NOMO-1 (cell line): Measurements from ENCODE around the gene CELSR1.
"Not testable (repeated sequence)": the region's sequence is repeated elsewhere in the genome, so short reads cannot be mapped to it uniquely, and the experiment has no call there.

Experiments
- DNase-seq, 2 experiments: peaks; one replicate each; lab custom pipeline; 2025; ENCODE audit not compliant: unreplicated experiment in 2 of 2; lab: John Stamatoyannopoulos, UW

CELSR1 gene

DNA sequence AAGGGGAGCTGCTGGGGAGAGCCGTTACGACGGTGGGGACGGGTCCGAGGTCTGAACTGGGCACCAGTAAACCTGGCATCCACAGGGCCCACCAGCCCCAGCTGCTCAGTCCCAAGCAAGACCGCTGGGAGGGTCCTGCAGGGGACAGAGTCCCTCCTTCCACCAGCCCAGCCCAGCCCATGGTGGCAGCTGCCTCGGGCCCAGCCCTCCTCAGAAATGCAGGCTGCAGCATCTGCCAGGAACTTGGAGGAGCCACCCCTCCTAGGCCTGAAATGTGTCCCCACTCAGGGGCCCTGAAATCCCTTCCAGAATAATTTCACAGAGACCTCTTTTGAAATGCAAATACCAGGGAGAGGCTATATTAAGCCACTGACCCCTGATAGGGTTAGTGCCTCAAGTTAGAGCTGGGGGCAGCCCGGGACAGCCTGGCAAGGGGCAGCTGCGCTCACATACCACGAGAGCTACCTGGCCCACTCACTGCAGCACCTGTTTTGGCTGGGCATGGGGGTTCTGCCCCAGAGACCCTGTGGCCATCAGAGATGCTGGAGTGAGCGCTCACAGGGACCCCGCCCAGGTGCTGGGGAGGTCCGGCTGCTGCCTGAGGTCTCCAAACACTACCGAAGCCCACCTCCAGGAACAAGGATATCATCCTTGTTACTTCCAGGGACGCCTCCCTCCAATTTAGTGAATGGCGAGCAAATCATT is 53.1 kb downstream of the CELSR1 start:
- DNase-seq, result no peak

DNA sequence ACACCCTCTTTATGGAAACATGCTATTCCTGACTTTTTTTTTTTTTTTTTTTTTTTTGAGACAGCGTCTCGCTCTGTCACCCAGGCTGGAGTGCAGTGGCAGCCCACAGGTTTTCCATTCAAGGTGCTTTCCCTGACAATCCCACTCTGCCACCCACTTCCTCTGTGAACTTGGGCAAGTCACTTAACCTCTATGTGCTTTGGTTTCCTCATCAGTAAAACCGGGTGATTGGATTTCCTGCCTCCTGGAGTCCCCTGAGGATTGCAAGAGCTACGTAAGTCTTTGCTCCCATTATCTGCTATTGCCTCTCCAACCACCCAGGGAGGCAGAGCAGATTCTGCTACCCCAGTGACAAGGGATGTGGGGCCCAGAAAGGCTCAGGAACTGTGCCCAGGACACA is 54.1 kb downstream of the CELSR1 start:
- DNase-seq, result no peak

DNA sequence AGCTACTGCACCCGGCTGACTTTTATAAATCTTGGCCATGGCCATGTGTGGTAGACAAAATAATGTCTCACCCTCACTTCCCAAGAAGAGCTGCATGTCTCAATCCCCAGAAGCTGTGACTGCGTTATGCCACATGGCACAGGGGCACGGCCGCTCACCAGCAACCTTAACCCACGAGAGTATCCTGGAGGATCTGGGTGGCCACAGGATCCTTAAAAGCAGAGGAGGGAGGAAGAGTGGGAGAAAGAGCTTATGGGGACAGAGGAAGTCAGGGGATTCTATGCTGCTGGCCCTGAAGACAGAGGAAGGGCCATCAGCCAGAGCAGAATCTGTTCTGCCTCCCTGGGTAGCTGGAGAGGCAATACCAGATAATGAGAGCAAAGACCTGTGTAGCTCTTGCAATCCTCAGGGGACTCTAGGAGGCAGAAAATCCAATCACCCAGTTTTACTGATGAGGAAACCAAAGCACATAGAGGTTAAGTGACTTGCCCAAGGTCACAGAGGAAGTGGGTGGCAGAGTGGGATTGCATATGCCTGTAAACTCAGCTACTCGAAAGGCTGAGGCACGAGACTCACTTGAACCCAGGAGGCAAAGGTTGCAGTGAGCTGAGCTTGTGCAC is 55.3 kb downstream of the CELSR1 start:
- no peak for DNase-seq

DNA sequence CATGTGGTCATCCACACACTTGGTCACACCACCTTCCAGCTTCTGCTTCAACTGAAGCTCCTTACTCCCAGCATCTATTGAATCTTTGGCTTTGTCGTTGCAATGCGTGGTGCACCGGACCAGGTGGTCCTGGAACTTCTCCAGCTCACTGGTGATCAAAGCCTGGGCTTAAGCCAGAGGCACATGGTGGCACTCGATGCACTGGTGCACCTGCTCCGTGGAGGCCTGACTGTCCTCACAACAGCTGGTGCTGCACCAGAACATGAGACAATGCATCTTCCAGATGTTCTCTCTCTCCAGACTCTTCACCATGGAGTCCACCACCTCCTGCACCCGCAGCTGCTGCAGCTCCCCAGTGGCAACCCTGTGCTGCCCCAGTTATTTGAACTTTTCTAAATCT is 56.0 kb downstream of the CELSR1 start:
- no peak for DNase-seq

DNA sequence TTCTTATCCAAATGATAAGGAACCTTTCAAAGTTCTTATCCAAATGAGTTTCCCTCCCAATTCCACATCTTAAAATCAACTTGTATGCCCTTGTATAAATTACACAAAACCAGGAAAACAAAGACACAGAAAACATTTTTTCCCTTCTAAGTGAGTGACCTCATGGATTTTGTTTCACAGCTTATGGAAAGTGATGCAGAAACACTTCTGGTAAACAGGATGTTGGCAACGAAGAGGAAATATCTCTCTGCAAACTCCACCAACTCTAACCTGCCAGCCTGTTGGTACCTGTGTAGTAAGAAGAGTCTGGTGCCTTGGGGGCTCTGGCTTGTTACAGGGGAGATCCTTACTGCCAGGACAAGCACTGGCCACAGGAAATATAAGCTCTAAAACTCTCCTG is 57.0 kb downstream of the CELSR1 start:
- DNase-seq, result no peak

DNA sequence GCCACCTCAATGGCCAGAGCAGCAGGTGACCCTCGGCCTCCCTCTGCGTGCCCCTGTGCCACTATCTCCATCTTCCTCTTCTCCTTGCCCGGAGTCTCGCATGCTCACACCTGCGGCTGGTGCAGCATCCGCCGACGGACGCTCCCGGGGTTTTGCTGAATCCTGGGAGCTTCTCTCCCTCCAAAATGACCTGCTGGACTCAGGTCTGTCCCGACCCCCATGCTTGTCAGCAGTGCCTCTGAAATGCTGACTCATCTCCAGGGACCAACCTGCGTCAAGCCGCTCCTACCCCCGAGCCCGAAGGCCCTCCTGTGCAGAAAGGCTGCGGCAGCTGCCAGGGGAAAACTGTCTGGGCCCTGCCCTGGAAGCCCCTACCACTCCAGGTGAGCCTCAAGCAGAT is 58.4 kb downstream of the CELSR1 start:
- no peak for DNase-seq

GRCh38 chr22:46478083-46478551 is 59.3 kb downstream of the CELSR1 start:
- no peak for DNase-seq

DNA sequence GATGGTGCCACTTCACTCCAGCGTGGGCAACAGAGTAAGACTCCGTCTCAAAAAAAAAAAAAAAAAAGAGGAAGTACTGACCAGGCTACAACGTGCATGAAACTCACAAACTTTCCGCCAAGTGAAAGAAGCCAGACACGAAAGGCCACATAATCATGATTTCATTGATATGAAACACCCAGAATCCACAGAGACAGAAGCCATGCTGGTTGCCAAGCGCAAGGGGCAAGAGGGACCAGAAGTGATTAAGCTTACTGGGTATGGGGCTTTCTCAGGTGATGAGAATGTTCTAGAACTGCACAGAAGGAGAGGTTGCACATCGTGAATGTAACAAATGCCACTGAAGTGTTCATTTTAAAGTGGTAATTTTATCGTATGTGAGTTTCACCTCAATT is 60.9 kb downstream of the CELSR1 start:
- DNase-seq, result peak; percentile 56 to 69

DNA sequence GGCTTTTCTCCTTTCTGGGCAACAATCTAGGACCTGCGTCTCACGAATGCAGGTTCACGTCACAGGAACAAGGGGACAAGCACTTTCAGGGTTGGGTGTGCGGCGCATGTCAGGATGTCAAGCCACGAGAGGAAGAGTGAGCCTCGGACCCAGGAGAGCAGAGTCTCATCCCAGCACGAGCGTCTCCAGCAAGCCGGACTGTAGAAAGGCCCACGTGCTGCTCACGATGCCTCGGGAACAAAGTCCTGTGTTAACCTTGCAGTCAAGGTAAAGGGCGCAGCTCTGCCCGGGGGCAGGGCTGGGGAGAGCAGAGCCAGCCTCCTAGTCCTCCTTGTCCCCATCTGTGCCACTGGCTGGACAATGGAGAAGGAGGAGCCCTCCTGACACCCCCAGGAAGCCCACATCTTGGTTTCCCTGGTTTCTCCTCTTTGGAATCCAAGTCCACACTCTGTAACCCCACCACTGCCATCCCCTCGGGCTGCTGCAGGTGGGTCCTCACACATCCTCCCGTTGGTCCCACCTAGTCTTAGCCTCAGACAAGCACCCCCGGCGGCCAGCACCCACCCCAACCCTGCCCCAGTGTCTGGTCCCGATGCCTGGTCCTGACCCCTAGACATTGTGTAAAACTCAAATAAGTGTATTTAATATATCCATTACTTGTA is 63.4 kb downstream of the CELSR1 start:
- no peak for DNase-seq

DNA sequence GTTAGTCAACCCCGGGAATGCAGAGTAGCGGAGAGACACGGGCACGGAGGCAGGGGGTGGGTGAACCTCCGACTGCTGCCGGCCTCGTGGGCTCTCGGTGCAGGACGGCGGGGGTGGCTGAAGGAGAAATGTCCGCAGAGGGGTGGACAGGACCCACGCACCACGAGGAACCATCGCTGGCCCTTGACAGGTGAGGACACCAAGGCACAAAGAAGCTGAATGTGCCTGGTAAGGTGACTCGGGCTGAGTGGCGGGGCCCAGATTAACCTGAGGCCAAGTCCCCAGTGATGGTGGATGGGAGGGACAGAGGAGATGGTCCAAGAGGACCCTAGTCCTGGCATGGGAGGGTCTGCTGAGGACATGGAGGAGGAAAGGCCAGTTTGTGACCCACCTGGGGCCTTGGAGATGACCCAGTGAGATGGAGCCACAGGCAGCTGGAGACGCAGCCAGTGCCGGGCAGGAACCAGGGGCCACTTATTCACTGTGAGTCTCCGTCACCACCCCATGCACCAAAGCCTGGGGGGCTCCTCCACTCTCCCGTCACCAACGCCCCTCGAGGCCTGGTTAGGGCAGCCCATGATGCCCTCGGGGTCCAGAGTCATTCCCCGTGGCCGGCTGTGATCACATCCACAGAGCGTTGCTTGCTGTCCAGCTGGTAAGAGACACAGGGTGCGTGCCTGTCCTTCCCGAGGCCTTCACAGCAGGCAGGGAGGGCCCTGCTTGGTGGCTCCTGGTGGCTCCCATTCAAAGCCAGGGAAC is 64.2 kb downstream of the CELSR1 start:
- DNase-seq, result no peak

DNA sequence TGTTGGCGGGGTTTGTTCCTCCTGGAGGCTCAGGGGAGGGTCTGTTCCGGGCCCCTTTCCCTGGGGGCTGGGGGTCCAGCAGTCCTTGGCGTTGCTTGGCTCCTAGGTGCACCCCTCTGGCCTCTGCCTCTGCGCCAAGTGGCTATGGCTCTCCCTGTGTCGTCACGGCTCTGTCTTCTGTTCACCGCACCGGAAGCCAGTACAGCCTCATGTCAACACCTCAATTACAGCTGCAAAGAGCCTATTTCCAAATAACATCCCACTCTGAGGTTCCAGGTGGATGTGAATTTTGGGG is 64.8 kb downstream of the CELSR1 start:
- DNase-seq, result no peak

- no peak for DNase-seq
These were observed 65.3 kb downstream of the CELSR1 start for GRCh38 chr22:46471901-46472721.

- not testable (repeated sequence) for DNase-seq
These were observed 66.1 kb downstream of the CELSR1 start for GRCh38 chr22:46471330-46471729.

GRCh38 chr22:46469711-46470110 is 67.7 kb downstream of the CELSR1 start:
- no peak for DNase-seq

- DNase-seq, result peak in 1 of 2 experiments; percentile 2
These were observed 70.4 kb downstream of the CELSR1 start for GRCh38 chr22:46467006-46467405.

- DNase-seq, result no peak
These were observed 71.2 kb downstream of the CELSR1 start for GRCh38 chr22:46466255-46466676.

DNA sequence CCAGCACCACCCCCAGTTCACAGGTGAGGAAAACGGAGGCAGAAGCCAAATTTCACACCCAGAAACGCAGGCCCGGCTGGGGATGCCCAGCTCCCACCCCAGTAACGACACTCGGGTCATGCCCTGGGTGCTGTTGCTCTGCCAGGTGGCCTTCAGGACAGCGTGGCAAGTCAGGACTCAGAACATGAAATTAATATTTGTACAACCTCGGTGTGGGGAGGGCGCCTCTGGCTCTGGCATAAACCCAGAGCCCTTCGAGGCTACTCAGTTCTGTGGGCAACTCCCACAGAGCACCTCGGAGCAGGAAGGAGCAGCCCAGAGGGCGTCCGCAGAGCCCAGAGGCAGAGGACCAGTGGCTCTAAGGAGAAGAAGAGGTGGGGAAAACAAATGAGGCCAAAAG is 71.6 kb downstream of the CELSR1 start:
- no peak for DNase-seq

DNA sequence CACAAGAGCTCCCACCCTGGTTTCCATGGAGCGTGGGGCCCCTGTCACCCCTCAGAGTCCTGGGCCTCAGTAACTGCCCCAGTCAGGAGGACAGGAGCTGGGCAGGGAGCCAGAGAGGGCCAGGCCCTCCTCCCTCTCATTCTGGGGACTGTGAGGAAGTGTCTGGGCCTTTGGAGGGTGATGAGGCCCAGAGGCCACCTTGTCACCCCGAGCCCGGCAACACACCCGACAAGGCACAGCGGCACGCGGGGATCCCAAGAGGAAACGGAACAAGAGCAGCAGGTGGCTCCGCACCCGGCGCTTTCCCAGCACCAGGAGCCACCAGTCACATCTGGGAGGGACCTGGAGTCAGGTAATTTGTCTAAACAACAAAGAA is 72.1 kb downstream of the CELSR1 start:
- no peak for DNase-seq

GRCh38 chr22:46464701-46465344 is 72.6 kb downstream of the CELSR1 start:
- DNase-seq, result no peak

DNA sequence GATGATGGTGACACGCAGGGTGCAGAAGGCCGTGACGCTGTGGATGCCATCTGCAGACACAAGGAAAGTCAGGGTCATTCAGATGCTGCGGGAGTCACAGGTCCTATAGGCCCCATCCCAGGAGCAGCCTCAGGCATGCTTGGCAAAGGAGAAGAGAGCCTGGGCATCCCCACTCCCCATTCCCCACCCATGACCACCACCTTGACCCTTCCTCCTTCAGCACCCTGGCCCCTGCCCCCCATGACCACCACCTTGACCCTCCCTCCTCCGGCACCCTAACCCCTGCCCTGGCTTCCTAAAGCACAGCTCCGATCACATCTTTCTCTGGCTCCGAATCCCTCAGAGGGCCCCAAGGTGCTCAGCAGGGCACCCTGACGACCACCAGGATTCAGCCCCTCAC is 73.1 kb downstream of the CELSR1 start:
- no peak for DNase-seq
